ENCODE data around the gene ENG.
A peak's percentile ranks its signal among the peaks of the same experiment; 100 is the strongest.

ENG gene

GRCh38 chr9:127770905-127771569 is 83.4 kb downstream of the ENG start:
- H3K27ac ChIP-seq: no peak overlapping the region

GRCh38 chr9:127770583-127770904 is 83.9 kb downstream of the ENG start:
- Histone ChIP-seq H3K9me3 (ENCODE audit: severe bottlenecking) (no peaks in the 10 kb centered on the region), H3K4me3 (ENCODE audit: low read depth, low read length) (peak overlapping the region; percentile 50), H3K27me3 (ENCODE audit: insufficient read depth, low read depth, severe bottlenecking) (no peaks in the 10 kb centered on the region), H3K27ac (no peak overlapping the region), H3K36me3 (no peaks in the 10 kb centered on the region)
- DNase-seq: no peak
- no peak for TF ChIP-seq CTCF (IDR thresholded peaks at IDR 0.05; ENCODE audit: low read depth, low read length)

More at GRCh38 chr9:127770905-127771569, 83.4 kb downstream of the ENG start:
- no peak for TF ChIP-seq CTCF (IDR thresholded peaks at IDR 0.05; ENCODE audit: low read depth, low read length)
- H3K27me3 ChIP-seq (ENCODE audit: insufficient read depth, low read depth, severe bottlenecking): no peaks in the 10 kb centered on the region
- no peaks in the 10 kb centered on the region for H3K36me3 ChIP-seq
- DNase-seq: peak; percentile 100
- H3K4me3 ChIP-seq (ENCODE audit: low read depth, low read length): peak overlapping the region; percentile 50
- H3K9me3 ChIP-seq (ENCODE audit: severe bottlenecking): no peaks in the 10 kb centered on the region

- no peak overlapping the region for H3K4me3 ChIP-seq (ENCODE audit: low read depth, low read length)
- DNase-seq: no peak
- no peak overlapping the region for H3K27ac ChIP-seq
- no peaks in the 10 kb centered on the region for H3K36me3 ChIP-seq
- no peaks in the 10 kb centered on the region for H3K27me3 ChIP-seq (ENCODE audit: insufficient read depth, low read depth, severe bottlenecking)
- H3K9me3 ChIP-seq (ENCODE audit: severe bottlenecking): peaks cover 4% of the 10 kb centered on the region
- TF ChIP-seq CTCF (IDR thresholded peaks at IDR 0.05; ENCODE audit: low read depth, low read length): peak; percentile 21; the same call in 1 of the 2 replicates
Measured at GRCh38 chr9:127769929-127770582, 84.4 kb downstream of the ENG start.

GRCh38 chr9:127769101-127769500 is 85.4 kb downstream of the ENG start:
- no peak for TF ChIP-seq CTCF (IDR thresholded peaks at IDR 0.05; ENCODE audit: low read depth, low read length)
- DNase-seq: no peak
- Histone ChIP-seq H3K27ac (no peak overlapping the region), H3K36me3 (no peaks in the 10 kb centered on the region), H3K9me3 (ENCODE audit: severe bottlenecking) (peaks cover 4% of the 10 kb centered on the region), H3K27me3 (ENCODE audit: insufficient read depth, low read depth, severe bottlenecking) (no peaks in the 10 kb centered on the region), H3K4me3 (ENCODE audit: low read depth, low read length) (no peak overlapping the region)

GRCh38 chr9:127768698-127769097 is 85.8 kb downstream of the ENG start:
- H3K27ac ChIP-seq: no peak overlapping the region
- peaks cover 4% of the 10 kb centered on the region for H3K9me3 ChIP-seq (ENCODE audit: severe bottlenecking)
- no peaks in the 10 kb centered on the region for H3K36me3 ChIP-seq
- DNase-seq: no peak
- no peak overlapping the region for H3K4me3 ChIP-seq (ENCODE audit: low read depth, low read length)
- H3K27me3 ChIP-seq (ENCODE audit: insufficient read depth, low read depth, severe bottlenecking): no peaks in the 10 kb centered on the region
- no peak for TF ChIP-seq CTCF (IDR thresholded peaks at IDR 0.05; ENCODE audit: low read depth, low read length)

Measured in WERI-Rb-1 (cell line).